Activated naive CD8-positive, alpha-beta T cell treated with anti-CD3 and anti-CD28 coated beads, Interleukin-2, amount 10 ng/mL, durations not matched to agents 7 days and 5 days (primary cell): Measurements from ENCODE around the gene VSIG10L2. TPM values are rescaled to one million over a fixed set of nuclear protein-coding genes. Genes with fewer than 3 reads are reported as not detected.
"Not testable (repeated sequence)": the region's sequence is repeated elsewhere in the genome, so short reads cannot be mapped to it uniquely, and the experiment has no call there.

Source experiments
- ATAC-seq: fragments of 150-1000 bp; cut with Tn5 transposase; one replicate; pipeline ENCODE4 v1.10.0; 2021; ENCODE audit warnings: low read depth, moderate library complexity
- POLR2A ChIA-PET: fragments of 350-600 bp; sonication (Branson Sonifier 250); formaldehyde crosslinking; loops from one replicate; lab custom pipeline; 2021; ENCODE audit warnings: antibody characterized with exemption; lab: Charles Lee
- DNase-seq: peaks from one replicate; pipeline ENCODE4 v3.0.0; 2021
- H3K27ac Mint-ChIP-seq: one replicate; pipeline ENCODE4 v1.8.0; 2022; ENCODE audit warnings: mild to moderate bottlenecking, mixed read lengths
- H3K27me3 Mint-ChIP-seq: one replicate; pipeline ENCODE4 v1.8.0; 2022; ENCODE audit warnings: mild to moderate bottlenecking, moderate library complexity, mixed read lengths
- H3K36me3 Mint-ChIP-seq: one replicate; pipeline ENCODE4 v1.8.0; 2021; ENCODE audit warnings: mild to moderate bottlenecking, mixed read lengths
- H3K4me1 Mint-ChIP-seq: one replicate; pipeline ENCODE4 v1.8.0; 2021; ENCODE audit warnings: mixed read lengths
- H3K4me3 Mint-ChIP-seq: one replicate; pipeline ENCODE4 v1.8.0; 2022; ENCODE audit warnings: mild to moderate bottlenecking, moderate library complexity, mixed read lengths
- H3K9me3 Mint-ChIP-seq: one replicate; pipeline ENCODE4 v1.8.0; 2021; ENCODE audit warnings: mixed read lengths
- total RNA-seq, 2 experiments: library from RNA; stranded (reverse); gene quantifications; one replicate each; pipeline ENCODE4 v1.2.3, GENCODE V29; 2021

Gene VSIG10L2
- total RNA-seq, result not detected

DNA sequence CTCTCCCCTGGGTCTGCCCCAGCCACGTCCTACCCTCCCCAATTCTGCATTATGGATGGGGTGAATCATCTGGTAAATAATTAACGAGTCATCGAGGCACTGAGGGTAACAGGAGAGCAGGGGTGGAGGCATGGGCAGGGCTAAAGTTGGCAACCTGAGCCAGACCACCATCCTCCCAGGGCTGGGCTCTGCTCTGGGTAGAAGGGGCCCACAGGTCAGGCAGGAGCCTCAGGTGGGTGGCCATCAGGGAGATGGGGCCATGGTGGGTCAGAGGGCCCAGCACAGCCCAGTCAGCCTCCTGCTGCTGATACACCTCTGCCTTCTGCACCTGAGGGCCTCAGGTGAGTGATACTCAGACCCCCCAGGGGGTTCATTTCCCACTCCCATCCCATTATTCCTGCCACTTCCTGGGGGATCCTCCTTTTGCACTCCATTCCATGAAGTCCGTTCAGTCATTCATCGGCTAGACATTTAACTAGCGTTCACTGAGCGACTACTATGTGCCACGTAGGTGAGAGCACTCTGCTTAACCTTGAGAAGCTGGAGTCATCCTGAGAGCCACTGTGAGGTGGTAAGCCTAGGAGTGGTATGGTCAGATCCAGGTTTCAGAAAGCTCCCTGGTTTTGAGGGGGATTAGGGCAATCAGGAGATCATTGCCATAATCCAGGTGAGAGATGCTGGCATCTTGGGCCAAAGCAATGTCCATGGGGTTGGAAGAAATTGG, at the start of gene VSIG10L2:
Gene VSIG10L2 (plus strand): TSS at position 248 of the 724 bp plus-strand sequence. CDS start 12 bp downstream, at position 260.
- no peak within 1 kb of the TSS for H3K4me3 Mint-ChIP-seq
- POLR2A ChIA-PET, result no interaction called here
- no peaks in the 10 kb centered on the region for H3K9me3 Mint-ChIP-seq
- no peak for DNase-seq
- H3K27me3 Mint-ChIP-seq, result peaks cover 1% of the 10 kb centered on the region
- H3K4me1 Mint-ChIP-seq, result peaks cover 4% of the 10 kb centered on the region
- H3K27ac Mint-ChIP-seq, result no peak within 1 kb of the TSS
- H3K36me3 Mint-ChIP-seq, result no peaks in the 10 kb centered on the region
- no peak for ATAC-seq

- Mint-ChIP-seq H3K36me3 (peaks cover 15% of the 10 kb centered on the region), H3K27me3 (peaks cover 21% of the 10 kb centered on the region), H3K4me3 (peak overlapping the region; percentile 89), H3K27ac (peak overlapping the region; percentile 64), H3K9me3 (no peaks in the 10 kb centered on the region), H3K4me1 (peaks cover 22% of the 10 kb centered on the region)
- ATAC-seq, result no peak
- POLR2A ChIA-PET, result interaction anchor here (0.6 to 2.7 kb wide), 2 partner anchors 15 to 279 kb away, joined by 4 to 44 read pairs; partner anchors contain the start of gene HYLS1
- DNase-seq, result no peak
Measured at GRCh38 chr11:125901872-125902271, 44.0 kb upstream of the VSIG10L2 start.

- Mint-ChIP-seq H3K27me3 (peaks cover 22% of the 10 kb centered on the region), H3K27ac (peak overlapping the region; percentile 86), H3K36me3 (peaks cover 15% of the 10 kb centered on the region), H3K4me1 (peaks cover 19% of the 10 kb centered on the region), H3K4me3 (peak overlapping the region; percentile 89), H3K9me3 (no peaks in the 10 kb centered on the region)
- DNase-seq, result no peak
- POLR2A ChIA-PET, result interaction anchor here (0.6 to 2.7 kb wide), 6 partner anchors 10 to 413 kb away, joined by 3 to 44 read pairs (median 4); partner anchors contain the start of gene HYLS1
- no peak for ATAC-seq
Measured at GRCh38 chr11:125902277-125902926, 43.4 kb upstream of the VSIG10L2 start.

GRCh38 chr11:125902927-125903710, 42.7 kb upstream of the VSIG10L2 start, which contains the start of gene PUS3:
TSS of gene PUS3 (minus strand) at chr11:125903206. CDS start at chr11:125896284, 6,922 bp downstream.
- peak; percentile 95 for ATAC-seq
- Mint-ChIP-seq H3K36me3 (peaks cover 11% of the 10 kb centered on the region), H3K4me1 (peaks cover 15% of the 10 kb centered on the region), H3K9me3 (no peaks in the 10 kb centered on the region), H3K27ac (peak within 1 kb of the TSS; percentile 86), H3K27me3 (peaks cover 22% of the 10 kb centered on the region), H3K4me3 (peak within 1 kb of the TSS; percentile 89)
- peak; percentile 88 for DNase-seq
- POLR2A ChIA-PET, result interaction anchor here (0.6 to 2.7 kb wide), 7 partner anchors 10 to 412 kb away, joined by 3 to 44 read pairs (median 3); partner anchors contain the start of genes CHEK1 and HYLS1

DNA sequence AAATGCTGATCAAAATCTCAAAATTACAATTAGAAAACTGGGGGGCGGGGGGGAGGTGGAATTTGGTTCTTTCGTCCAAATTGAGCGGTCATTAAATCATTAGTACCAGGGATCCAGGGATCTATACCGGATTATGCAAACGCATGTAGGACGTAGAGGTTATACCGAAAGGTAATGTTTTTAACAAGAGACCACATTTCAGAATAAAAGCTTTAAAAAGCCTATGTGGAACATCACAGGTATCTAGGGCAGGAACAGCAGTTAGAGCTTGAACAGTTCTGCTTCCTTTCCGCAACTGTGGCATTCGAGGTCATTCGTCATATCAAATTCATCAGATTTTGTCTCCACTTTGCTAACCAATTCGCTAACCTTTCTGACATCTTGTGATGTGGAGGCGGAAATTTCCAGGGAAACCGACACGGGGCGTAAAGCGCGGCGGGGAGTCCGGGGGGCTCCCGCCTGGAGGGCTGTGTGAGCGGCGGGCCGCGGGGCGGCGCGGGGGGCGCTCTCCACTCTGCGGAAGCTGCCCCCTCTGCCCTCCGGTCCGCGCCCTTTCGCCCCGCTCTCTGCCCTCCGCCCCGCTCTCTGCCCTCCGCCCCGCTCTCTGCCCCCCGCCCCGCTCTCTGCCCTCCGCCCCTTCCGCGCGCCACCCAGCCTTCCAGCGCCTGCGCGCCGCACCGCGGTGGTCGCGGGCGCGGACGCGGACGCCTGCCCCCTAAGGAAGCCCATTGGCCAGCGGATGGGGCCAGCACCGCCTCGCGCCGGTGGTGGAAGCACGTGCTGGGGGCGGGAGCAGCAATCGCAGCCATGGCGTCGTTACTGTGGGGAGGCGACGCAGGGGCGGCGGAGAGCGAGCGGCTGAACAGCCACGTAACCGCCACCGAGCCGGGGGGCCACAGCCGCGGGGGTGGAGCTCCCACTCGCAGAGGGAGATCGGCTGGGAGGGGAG, 41.9 kb upstream of the VSIG10L2 start, which contains the start of gene DDX25:
Gene DDX25 (plus strand): TSS at position 798 of the 949 bp plus-strand sequence. CDS start 10 bp downstream, at position 808.
- H3K4me1 Mint-ChIP-seq, result peaks cover 15% of the 10 kb centered on the region
- H3K4me3 Mint-ChIP-seq, result peak within 1 kb of the TSS; percentile 89
- peak within 1 kb of the TSS; percentile 39 for H3K27ac Mint-ChIP-seq
- H3K9me3 Mint-ChIP-seq, result no peaks in the 10 kb centered on the region
- peaks cover 11% of the 10 kb centered on the region for H3K36me3 Mint-ChIP-seq
- peaks cover 25% of the 10 kb centered on the region for H3K27me3 Mint-ChIP-seq
- POLR2A ChIA-PET, result interaction anchor here (0.7 to 2.7 kb wide), 2 partner anchors 17 to 279 kb away, joined by 3 to 44 read pairs; partner anchors contain the start of genes CHEK1 and HYLS1
- ATAC-seq (peak; percentile 5), DNase-seq (peak; percentile 38)

- Mint-ChIP-seq H3K4me1 (peaks cover 13% of the 10 kb centered on the region), H3K27me3 (peaks cover 25% of the 10 kb centered on the region), H3K36me3 (peaks cover 9% of the 10 kb centered on the region), H3K9me3 (no peaks in the 10 kb centered on the region), H3K4me3 (peak overlapping the region; percentile 67), H3K27ac (no peak overlapping the region)
- no peak for DNase-seq
- POLR2A ChIA-PET, result interaction anchor here (2.7 kb wide), 1 partner anchor 17 kb away, joined by 44 read pairs; the partner anchor contains the start of gene HYLS1
- no peak for ATAC-seq
Measured at GRCh38 chr11:125904678-125905077, 41.2 kb upstream of the VSIG10L2 start.

DNA sequence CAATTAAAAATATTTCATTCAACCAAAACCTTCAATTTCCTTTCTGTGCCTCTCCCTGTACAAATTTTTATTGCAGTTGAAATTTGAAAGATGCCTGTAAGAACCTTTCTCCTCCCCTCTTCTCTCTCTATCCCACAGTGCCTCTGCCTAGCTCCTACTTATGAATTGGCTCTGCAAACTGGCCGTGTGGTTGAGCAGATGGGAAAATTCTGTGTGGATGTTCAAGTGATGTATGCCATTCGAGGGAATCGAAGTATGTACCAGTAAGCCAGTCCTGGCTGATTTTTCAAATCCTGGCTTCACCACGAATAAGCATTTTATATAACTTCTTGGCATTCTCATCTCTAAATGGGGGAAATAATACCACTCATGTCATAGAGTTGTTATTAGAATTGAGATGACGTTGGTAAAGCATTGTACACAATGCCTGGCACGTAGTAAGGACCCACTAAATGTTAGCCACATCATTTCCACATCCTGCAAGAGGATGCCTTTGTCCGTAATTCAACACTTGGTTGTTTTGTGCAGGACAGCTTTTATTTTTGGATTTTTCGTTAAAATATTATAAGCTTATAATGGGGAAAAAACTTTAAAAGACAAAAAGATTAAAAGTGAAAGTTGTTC, 35.5 kb upstream of the VSIG10L2 start:
- Mint-ChIP-seq H3K36me3 (no peaks in the 10 kb centered on the region), H3K4me3 (no peak overlapping the region), H3K27ac (no peak overlapping the region), H3K27me3 (peaks cover 25% of the 10 kb centered on the region), H3K4me1 (no peaks in the 10 kb centered on the region), H3K9me3 (no peaks in the 10 kb centered on the region)
- DNase-seq, result no peak
- POLR2A ChIA-PET, result no interaction called here
- ATAC-seq, result no peak

GRCh38 chr11:125914601-125915000, 31.2 kb upstream of the VSIG10L2 start:
- peaks cover 20% of the 10 kb centered on the region for H3K27me3 Mint-ChIP-seq
- H3K36me3 Mint-ChIP-seq, H3K27ac Mint-ChIP-seq, DNase-seq, POLR2A ChIA-PET, H3K4me3 Mint-ChIP-seq, ATAC-seq, H3K4me1 Mint-ChIP-seq, H3K9me3 Mint-ChIP-seq: not testable (repeated sequence)

GRCh38 chr11:125916683-125917347, 29.0 kb upstream of the VSIG10L2 start:
- POLR2A ChIA-PET, result interaction anchor here (0.7 kb wide), 1 partner anchor 351 kb away, joined by 3 read pairs; no protein-coding TSS in a partner anchor
- Mint-ChIP-seq H3K9me3 (no peaks in the 10 kb centered on the region), H3K27me3 (peaks cover 14% of the 10 kb centered on the region), H3K4me3 (no peak overlapping the region), H3K27ac (no peak overlapping the region), H3K4me1 (no peaks in the 10 kb centered on the region), H3K36me3 (no peaks in the 10 kb centered on the region)
- ATAC-seq (no peak), DNase-seq (no peak)

- Mint-ChIP-seq H3K36me3 (no peaks in the 10 kb centered on the region), H3K4me1 (no peaks in the 10 kb centered on the region), H3K9me3 (no peaks in the 10 kb centered on the region), H3K4me3 (no peak overlapping the region), H3K27me3 (peaks cover 14% of the 10 kb centered on the region), H3K27ac (no peak overlapping the region)
- DNase-seq, result no peak
- no peak for ATAC-seq
- POLR2A ChIA-PET, result no interaction called here
Measured at GRCh38 chr11:125918140-125918840, 27.6 kb upstream of the VSIG10L2 start.

DNA sequence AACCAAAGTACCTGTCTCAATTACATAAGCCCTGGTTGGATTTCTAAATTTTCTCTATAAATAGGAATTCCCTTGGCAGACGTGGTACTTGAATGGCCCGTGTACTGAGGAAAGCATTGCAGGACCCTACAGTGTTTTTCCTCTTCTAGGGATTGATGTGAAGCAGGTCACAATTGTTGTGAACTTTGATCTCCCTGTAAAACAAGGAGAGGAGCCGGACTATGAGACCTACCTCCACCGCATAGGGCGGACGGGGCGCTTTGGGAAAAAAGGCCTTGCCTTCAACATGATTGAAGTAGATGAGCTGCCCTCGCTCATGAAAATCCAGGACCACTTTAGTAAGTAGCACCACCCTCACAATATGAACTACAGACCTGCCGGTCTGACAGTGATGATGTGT, 24.8 kb upstream of the VSIG10L2 start:
- no peak for DNase-seq
- POLR2A ChIA-PET, result no interaction called here
- ATAC-seq, result no peak
- Mint-ChIP-seq H3K4me3 (no peak overlapping the region), H3K27me3 (peaks cover 19% of the 10 kb centered on the region), H3K27ac (no peak overlapping the region), H3K36me3 (no peaks in the 10 kb centered on the region), H3K9me3 (no peaks in the 10 kb centered on the region), H3K4me1 (no peaks in the 10 kb centered on the region)
